ENCODE measurements around the gene ZBTB8B.
"Not testable (repeated sequence)": the region's sequence is repeated elsewhere in the genome, so short reads cannot be mapped to it uniquely, and the experiment has no call there.

Gene ZBTB8B

GRCh38 chr1:32470431-32470830, 5.6 kb downstream of the ZBTB8B start:
- DNase-seq (ENCODE audit: low spot score) = no peak

GRCh38 chr1:32470991-32471694, 6.3 kb downstream of the ZBTB8B start:
- DNase-seq (ENCODE audit: low spot score) = peak; percentile 65

GRCh38 chr1:32471695-32472362, 7.0 kb downstream of the ZBTB8B start:
- no peak for DNase-seq (ENCODE audit: low spot score)

- not testable (repeated sequence) for DNase-seq (ENCODE audit: low spot score)
Measured at GRCh38 chr1:32472966-32473365, 8.1 kb downstream of the ZBTB8B start.

GRCh38 chr1:32474954-32475353, 10.1 kb downstream of the ZBTB8B start:
- no peak for DNase-seq (ENCODE audit: low spot score)

- DNase-seq (ENCODE audit: low spot score) = no peak
Measured at GRCh38 chr1:32480003-32480402, 15.1 kb downstream of the ZBTB8B start.

GRCh38 chr1:32480761-32481160, 15.9 kb downstream of the ZBTB8B start:
- no peak for DNase-seq (ENCODE audit: low spot score)

- not testable (repeated sequence) for DNase-seq (ENCODE audit: low spot score)
Measured at GRCh38 chr1:32481788-32482187, 16.9 kb downstream of the ZBTB8B start.

GRCh38 chr1:32485554-32486255, 20.8 kb downstream of the ZBTB8B start:
- no peak for DNase-seq (ENCODE audit: low spot score)

- no peak for DNase-seq (ENCODE audit: low spot score)
Measured at GRCh38 chr1:32486463-32487113, 21.7 kb downstream of the ZBTB8B start.

GRCh38 chr1:32487182-32487581, 22.3 kb downstream of the ZBTB8B start:
- DNase-seq (ENCODE audit: low spot score) = no peak

GRCh38 chr1:32489774-32490454, 25.0 kb downstream of the ZBTB8B start:
- DNase-seq (ENCODE audit: low spot score) = no peak

GRCh38 chr1:32491386-32491785, 26.5 kb downstream of the ZBTB8B start:
- DNase-seq (ENCODE audit: low spot score) = no peak

GRCh38 chr1:32494196-32494595, 29.3 kb downstream of the ZBTB8B start:
- no peak for DNase-seq (ENCODE audit: low spot score)

- DNase-seq (ENCODE audit: low spot score) = no peak
Measured at GRCh38 chr1:32494711-32495337, 30.0 kb downstream of the ZBTB8B start.

- no peak for DNase-seq (ENCODE audit: low spot score)
Measured at GRCh38 chr1:32496127-32496526, 31.3 kb downstream of the ZBTB8B start.

- DNase-seq (ENCODE audit: low spot score) = no peak
Measured at GRCh38 chr1:32498751-32499150, 33.9 kb downstream of the ZBTB8B start.

GRCh38 chr1:32500387-32501209, 35.7 kb downstream of the ZBTB8B start:
- DNase-seq (ENCODE audit: low spot score) = peak; percentile 50

- no peak for DNase-seq (ENCODE audit: low spot score)
Measured at GRCh38 chr1:32501865-32502264, 37.0 kb downstream of the ZBTB8B start.

GRCh38 chr1:32503153-32503552, 38.3 kb downstream of the ZBTB8B start:
- no peak for DNase-seq (ENCODE audit: low spot score)

- no peak for DNase-seq (ENCODE audit: low spot score)
Measured at GRCh38 chr1:32507021-32507420, 42.1 kb downstream of the ZBTB8B start.
